Measurements from ENCODE around the gene TOMM20L.

DNA sequence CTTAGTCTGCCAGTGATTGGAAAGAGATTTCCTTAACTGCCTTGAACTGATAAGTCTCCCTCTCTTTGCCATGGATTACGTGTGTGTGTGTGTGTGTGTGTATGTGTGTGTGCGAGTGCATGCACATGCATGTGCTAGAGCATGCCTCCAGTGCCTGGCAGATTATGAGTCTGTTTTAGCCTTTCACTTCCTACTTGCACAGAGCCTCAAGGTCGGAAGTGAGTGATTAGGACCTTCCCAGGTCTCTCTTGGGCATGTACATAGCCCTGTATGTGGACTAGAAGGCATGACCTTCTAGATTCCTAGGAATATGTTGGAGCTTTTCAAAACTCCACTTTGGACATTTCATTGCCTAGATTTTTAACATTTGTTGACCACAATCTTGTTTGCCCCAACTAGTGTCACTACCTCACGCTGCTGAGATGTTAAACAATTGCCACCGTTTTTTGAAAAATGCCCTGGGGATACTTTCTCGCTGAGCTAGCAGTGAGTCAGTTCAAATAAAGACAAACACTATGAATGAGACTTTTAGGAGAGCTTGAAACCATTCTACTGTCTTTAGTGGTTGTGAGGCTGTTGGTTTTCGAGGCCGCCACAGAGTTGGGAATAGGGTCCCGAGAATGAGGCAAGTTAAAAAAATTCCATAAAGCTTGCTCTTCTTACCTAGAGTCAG lies 60.0 kb downstream of the TOMM20L start:
- no peak for TF ChIP-seq NONO (IDR thresholded peaks at IDR 0.05)
- no peak for TF ChIP-seq NONO (CRISPR knock-in tag; conservative IDR thresholded peaks at IDR 0.05)
- no peak for TF ChIP-seq NBN (conservative IDR thresholded peaks at IDR 0.05)
- TF ChIP-seq EP300 (IDR thresholded peaks at IDR 0.05; ENCODE audit: low read depth in 2 of 2, low read length in 2 of 2), result no peak
- no peak for TF ChIP-seq EP300 (CRISPR knock-in tag; IDR thresholded peaks at IDR 0.05; ENCODE audit: borderline replicate concordance)
- TF ChIP-seq XBP1 (CRISPR knock-in tag; IDR thresholded peaks at IDR 0.05), result no peak
- no peak for TF ChIP-seq ELF1 (CRISPR knock-in tag; IDR thresholded peaks at IDR 0.05)
- TF ChIP-seq, protein P1, sequence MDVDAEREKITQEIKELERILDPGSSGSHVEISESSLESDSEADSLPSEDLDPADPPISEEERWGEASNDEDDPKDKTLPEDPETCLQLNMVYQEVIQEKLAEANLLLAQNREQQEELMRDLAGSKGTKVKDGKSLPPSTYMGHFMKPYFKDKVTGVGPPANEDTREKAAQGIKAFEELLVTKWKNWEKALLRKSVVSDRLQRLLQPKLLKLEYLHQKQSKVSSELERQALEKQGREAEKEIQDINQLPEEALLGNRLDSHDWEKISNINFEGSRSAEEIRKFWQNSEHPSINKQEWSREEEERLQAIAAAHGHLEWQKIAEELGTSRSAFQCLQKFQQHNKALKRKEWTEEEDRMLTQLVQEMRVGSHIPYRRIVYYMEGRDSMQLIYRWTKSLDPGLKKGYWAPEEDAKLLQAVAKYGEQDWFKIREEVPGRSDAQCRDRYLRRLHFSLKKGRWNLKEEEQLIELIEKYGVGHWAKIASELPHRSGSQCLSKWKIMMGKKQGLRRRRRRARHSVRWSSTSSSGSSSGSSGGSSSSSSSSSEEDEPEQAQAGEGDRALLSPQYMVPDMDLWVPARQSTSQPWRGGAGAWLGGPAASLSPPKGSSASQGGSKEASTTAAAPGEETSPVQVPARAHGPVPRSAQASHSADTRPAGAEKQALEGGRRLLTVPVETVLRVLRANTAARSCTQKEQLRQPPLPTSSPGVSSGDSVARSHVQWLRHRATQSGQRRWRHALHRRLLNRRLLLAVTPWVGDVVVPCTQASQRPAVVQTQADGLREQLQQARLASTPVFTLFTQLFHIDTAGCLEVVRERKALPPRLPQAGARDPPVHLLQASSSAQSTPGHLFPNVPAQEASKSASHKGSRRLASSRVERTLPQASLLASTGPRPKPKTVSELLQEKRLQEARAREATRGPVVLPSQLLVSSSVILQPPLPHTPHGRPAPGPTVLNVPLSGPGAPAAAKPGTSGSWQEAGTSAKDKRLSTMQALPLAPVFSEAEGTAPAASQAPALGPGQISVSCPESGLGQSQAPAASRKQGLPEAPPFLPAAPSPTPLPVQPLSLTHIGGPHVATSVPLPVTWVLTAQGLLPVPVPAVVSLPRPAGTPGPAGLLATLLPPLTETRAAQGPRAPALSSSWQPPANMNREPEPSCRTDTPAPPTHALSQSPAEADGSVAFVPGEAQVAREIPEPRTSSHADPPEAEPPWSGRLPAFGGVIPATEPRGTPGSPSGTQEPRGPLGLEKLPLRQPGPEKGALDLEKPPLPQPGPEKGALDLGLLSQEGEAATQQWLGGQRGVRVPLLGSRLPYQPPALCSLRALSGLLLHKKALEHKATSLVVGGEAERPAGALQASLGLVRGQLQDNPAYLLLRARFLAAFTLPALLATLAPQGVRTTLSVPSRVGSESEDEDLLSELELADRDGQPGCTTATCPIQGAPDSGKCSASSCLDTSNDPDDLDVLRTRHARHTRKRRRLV (CRISPR knock-in tag; IDR thresholded peaks at IDR 0.05), result no peak
- TF ChIP-seq, protein P2, sequence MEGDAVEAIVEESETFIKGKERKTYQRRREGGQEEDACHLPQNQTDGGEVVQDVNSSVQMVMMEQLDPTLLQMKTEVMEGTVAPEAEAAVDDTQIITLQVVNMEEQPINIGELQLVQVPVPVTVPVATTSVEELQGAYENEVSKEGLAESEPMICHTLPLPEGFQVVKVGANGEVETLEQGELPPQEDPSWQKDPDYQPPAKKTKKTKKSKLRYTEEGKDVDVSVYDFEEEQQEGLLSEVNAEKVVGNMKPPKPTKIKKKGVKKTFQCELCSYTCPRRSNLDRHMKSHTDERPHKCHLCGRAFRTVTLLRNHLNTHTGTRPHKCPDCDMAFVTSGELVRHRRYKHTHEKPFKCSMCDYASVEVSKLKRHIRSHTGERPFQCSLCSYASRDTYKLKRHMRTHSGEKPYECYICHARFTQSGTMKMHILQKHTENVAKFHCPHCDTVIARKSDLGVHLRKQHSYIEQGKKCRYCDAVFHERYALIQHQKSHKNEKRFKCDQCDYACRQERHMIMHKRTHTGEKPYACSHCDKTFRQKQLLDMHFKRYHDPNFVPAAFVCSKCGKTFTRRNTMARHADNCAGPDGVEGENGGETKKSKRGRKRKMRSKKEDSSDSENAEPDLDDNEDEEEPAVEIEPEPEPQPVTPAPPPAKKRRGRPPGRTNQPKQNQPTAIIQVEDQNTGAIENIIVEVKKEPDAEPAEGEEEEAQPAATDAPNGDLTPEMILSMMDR (CRISPR knock-in tag; IDR thresholded peaks at IDR 0.05), result no peak
- no peak for TF ChIP-seq POLR2A (IDR thresholded peaks at IDR 0.05; ENCODE audit: insufficient read depth in 1 of 2, low read depth in 2 of 2, low read length in 2 of 2)
- no peak for TF ChIP-seq SATB2 (CRISPR knock-in tag; IDR thresholded peaks at IDR 0.05)
- TF ChIP-seq POLR2AphosphoS5 (IDR thresholded peaks at IDR 0.05; ENCODE audit: low read depth, low read length), result no peak
- TF ChIP-seq, protein P3, sequence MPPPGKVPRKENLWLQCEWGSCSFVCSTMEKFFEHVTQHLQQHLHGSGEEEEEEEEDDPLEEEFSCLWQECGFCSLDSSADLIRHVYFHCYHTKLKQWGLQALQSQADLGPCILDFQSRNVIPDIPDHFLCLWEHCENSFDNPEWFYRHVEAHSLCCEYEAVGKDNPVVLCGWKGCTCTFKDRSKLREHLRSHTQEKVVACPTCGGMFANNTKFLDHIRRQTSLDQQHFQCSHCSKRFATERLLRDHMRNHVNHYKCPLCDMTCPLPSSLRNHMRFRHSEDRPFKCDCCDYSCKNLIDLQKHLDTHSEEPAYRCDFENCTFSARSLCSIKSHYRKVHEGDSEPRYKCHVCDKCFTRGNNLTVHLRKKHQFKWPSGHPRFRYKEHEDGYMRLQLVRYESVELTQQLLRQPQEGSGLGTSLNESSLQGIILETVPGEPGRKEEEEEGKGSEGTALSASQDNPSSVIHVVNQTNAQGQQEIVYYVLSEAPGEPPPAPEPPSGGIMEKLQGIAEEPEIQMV (CRISPR knock-in tag; IDR thresholded peaks at IDR 0.05; ENCODE audit: low read depth), result no peak
- no peak for TF ChIP-seq SAFB2 (CRISPR knock-in tag; IDR thresholded peaks at IDR 0.05; ENCODE audit: borderline replicate concordance, low read depth)
- no peak for TF ChIP-seq ZNF274 (CRISPR knock-in tag; IDR thresholded peaks at IDR 0.05)

All from HepG2 (cell line).